Measurements from ENCODE around the gene SPG21.
"Not testable (repeated sequence)": the region's sequence is repeated elsewhere in the genome, so short reads cannot be mapped to it uniquely, and the experiment has no call there.

The SPG21 gene

GRCh38 chr15:64989416-64990167, at the start of gene SPG21:
SPG21 (minus strand) TSS chr15:64989914; CDS start chr15:64983569, 6,345 bp downstream.
- DNase-seq, result peak; percentile 93

GRCh38 chr15:65038836-65039235, 49.1 kb upstream of the SPG21 start:
- DNase-seq, result no peak

GRCh38 chr15:65038428-65038827, 48.7 kb upstream of the SPG21 start:
- no peak for DNase-seq

DNA sequence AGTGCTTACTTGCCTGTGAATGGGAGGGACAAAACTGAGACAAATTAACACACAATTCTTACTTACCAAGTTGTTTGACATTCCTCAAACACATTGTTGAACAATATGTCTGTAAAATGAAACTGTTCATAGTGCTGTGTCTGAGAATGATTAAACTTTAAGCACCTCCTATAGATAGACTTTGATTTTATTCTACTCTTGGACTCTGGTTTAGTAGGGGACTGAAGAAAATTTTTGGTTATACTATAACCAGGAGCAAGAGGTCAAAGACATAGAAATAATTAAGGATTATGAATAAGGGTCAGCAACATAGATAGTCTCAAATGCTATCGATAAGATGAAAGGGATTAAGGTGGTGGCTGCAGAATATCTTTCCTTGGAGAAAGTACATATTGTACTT, 47.6 kb upstream of the SPG21 start:
- no peak for DNase-seq

DNA sequence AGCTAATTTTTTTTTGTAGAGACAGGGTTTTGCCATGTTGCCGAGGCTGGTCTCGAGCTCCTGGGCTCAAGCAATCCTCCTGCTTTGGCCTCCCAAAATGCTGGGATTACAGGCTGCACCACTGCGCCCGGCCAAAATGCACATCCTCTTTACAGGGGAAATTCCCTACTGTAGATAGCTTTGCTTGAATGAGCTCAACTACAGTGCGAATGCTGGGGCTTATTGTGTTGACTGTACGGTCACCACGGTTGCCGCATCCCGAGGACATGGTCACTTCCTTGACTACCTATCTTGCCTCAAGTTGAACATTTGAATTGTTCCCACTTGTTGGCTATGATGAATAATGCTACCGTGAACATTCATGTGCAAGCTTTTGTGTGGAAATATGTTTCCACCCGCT, 45.0 kb upstream of the SPG21 start:
- DNase-seq, result no peak

- peak; percentile 42 for DNase-seq
These were observed 44.0 kb upstream of the SPG21 start for GRCh38 chr15:65033659-65034269.

DNA sequence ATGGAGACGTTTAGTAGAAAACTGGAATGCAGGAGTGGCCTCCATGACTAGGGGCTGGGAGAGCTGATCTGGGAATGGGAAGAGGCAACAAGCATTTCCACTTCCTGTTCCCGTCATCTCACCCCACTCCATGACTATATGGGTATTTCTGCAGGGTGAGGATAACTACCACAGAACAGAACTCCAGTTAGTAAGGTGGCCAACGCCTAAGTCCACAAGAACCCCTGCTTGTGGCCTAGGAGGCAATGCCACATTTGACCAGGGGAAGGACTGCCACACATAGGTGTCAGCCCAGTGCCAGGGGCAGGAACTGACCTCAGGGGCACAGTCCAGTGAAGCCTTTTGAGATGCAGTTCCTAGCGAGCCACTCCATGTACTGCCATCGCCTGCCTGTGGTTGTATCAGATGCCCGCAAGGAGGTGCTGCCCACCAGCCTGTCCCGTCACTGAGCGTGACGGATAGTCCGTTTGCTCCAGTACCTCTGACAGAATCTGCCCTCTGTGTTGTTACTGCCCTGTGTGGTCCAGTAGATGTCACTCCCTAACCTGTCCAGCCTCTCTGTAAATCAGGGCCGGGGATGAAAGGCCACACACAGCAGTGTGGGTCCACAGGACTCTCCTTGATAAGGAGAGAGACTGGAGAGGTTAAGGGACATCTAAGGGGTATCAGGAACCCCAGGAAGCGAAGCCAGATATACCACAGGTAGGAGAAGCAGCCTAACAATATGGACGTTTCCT, 43.3 kb upstream of the SPG21 start:
- DNase-seq, result peak; percentile 60

DNA sequence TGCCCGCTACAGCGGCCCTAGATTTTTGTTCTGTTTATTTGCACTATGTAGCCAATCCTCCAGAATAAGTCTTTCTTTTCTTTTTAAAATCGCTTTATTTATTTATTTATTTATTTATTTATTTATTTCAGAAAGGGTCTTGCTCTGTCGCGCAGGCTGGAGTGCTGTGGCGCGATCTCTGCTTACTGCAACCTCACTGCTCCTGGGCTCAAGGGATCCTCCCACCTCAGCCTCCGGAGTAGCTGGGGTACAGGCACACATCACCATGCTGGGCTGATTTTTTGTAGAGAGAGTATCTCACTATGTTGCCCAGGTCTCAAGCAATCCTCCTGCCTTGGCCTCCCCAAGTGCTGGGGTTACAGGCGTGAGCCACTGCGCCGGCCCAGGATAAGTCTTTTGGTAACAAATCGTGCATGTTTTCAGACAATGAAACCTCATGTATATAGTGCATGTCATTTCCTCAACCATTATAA, 40.1 kb upstream of the SPG21 start:
- DNase-seq, result no peak

DNA sequence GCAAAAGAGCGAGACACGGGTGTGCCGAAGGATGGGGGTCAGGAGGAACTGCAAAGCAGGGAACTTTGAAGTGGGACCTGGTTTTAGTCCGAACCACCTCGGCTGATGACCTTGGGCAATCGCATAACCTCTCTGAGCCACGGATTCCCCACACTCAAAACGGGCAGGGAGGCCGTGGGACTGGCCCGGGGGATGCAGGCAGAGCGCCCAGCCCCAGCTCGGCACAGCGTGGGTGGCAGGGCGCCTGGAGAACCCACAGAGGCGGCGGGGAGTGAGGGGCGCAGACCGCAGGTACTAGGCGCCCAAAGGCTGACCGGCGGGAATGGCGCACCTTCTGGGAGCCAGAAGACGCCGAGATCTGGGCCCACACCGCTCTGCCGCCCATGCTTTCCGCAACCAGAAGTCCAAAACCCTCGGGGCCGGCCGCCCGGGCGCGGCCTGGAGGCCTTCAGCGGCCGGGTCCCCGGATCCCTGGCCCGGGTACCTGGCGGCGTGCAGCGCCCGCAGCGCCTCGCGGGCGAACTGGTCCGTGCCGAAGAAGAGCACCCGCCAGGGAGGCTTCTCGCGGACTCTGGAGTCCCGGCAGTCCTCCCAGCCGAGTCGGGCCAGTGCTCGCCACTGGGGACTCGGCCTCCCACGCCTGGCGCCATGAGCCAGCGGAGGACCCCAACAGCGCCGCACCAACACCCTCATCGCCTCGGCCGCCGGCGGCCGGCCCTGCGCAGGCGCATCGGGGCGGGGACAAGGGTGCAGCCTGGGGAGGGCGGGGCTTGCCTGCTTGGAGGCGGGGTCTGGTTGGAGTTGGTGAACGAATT, 39.4 kb upstream of the SPG21 start, which contains the start of gene MTFMT:
TSS of gene MTFMT (minus strand) at position 719 of the 815 bp plus-strand sequence. CDS start at position 693, 26 bp downstream.
- DNase-seq, result peak; percentile 81

DNA sequence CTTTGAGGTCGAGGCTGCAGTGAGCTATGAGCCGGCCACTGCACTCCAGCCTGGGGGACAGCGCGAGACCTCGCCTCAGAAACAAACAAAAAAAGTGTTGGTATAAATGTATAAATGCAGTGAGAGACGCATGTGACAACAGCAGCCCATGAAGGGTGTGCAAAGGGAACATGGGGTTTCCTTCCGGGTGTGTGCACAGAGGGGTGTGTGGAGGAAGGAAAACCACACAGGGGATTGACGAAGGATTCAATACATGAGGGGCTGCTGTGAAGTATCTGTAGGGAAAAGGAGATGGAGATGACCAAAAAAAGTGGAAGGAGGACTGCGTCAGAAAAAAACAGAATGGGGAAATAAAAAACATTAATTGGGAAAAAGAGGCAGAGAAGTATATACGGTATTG, 38.6 kb upstream of the SPG21 start:
- no peak for DNase-seq

DNA sequence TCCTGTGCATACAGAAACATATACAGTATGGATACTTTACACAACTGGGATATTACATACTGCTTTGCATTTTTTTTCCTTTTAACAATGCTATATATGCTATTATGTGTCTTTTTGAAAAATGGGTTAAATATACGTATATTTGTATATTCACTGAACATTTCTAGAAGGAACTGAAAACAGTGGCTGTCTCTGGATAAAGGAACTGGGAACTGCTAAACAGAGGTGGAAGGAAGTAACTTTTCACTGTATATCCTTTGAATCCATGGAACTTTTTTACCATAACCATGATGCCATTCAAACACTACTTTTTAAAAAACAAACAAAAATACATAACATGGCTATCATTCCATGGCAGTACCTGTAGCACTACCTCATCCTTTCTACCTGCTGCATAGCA, 37.9 kb upstream of the SPG21 start:
- no peak for DNase-seq

- DNase-seq, result no peak
These were observed 37.0 kb upstream of the SPG21 start for GRCh38 chr15:65026756-65027155.

DNA sequence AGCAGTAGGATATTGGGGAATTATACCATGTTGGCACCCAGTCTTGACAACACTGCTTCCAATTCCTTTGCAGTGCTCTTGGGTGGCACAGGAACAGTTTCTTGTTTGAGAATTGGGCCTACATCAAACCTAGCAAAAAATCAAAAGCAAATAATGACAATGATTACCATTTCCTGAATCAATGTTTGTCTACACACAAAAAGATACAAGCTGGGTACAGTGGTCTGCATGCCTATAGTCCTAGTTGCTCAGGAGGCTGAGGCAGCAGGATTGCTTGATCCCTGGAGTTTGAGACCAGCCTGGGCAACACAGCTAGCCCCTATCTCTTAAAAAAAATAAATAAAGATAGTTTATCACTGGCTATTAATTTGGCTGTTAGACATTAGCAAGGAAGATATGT, 31.8 kb upstream of the SPG21 start:
- DNase-seq, result no peak

DNA sequence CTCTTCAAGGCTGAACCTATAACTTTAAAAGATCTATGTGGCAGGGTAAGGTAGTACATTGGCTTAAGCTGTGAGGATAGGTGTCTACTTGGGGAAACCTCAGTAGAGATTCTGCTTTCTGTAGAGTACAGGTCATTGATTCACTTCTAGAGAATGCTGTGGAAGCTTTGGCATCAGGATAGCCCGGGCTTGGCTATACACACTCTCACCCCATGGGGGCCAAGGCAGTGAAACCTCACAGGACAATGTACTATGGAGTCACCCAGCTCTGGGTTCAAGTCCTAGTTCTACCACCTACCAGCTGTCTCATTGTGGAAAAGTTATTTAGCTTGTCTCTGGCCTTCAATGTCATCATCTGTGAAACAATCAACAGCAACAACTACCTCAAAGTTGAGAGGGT, 30.7 kb upstream of the SPG21 start:
- no peak for DNase-seq

DNA sequence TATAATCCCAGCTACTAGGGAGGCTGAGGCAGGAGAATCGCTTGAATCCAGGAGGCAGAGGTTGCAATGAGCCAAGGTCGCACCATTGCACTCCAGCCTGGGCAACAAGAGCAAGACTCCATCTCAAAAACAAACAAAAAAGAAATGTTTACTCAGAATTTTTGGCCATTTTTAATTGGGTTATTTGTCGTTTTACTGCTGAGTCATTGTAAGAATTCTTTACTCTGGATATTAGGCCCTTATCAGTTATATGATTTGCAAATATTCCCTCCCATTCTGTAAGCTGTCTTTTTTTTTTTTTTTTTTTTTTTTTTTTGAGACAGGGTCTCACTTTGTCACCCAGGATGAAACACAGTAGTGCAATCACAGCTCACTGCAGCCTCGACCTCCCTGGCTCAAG, 21.5 kb upstream of the SPG21 start:
- not testable (repeated sequence) for DNase-seq

DNA sequence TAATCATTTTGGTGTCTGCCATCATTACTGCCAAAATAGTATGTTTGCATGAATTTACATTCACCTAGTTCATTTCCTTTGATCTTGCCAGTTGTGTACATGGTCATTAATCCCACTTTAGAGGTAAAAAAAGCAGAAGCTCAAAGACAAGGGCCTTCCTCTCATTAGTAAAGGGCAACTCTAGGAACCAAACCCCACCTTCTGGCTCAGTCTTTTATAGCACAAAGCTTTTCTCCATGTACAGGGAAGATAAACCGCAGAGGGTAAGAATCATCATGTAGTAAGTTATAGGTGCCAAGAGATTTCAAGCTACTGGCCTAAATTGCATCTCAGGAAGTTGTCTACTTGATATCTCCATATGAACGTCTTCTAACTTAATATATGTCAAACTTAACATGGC, 19.3 kb upstream of the SPG21 start:
- DNase-seq, result no peak

DNA sequence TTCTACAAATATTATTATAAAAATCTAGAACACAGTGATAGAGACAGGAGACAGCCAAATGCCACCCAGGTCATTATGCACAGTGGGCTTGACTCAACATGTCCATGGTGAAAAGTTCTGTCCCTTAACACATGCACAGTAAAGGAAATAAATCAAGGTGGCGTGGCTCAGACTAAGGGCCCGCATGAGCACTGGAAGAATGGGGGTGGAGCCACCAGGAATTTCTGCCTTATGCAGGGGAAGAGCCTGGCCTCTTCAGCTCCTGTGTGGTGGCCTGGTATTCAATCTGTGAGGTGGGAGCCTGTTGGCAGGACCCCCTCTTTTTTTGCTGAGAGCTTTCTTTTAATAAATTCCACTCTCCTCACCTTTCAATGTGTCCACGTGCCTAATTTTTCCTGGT, 17.2 kb upstream of the SPG21 start:
- DNase-seq, result no peak

DNA sequence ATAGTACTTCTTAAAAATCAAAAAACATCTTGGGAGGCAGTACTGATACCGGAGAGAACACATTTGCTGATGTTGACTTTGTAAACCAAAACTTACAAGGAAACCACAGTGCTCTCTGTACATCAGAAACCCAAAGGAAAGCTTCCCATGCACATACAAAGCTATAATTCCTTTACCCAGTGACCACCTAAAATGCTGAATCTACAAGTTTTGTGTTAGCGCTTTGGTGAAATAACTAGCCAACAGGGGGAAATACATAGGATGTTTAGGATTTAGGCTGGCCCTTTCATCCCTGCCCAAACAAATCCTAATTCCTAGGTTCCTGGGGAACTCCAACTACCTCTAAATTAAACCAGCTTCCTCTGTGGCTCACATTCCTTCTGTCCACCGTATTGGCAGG, 15.3 kb upstream of the SPG21 start:
- no peak for DNase-seq

DNA sequence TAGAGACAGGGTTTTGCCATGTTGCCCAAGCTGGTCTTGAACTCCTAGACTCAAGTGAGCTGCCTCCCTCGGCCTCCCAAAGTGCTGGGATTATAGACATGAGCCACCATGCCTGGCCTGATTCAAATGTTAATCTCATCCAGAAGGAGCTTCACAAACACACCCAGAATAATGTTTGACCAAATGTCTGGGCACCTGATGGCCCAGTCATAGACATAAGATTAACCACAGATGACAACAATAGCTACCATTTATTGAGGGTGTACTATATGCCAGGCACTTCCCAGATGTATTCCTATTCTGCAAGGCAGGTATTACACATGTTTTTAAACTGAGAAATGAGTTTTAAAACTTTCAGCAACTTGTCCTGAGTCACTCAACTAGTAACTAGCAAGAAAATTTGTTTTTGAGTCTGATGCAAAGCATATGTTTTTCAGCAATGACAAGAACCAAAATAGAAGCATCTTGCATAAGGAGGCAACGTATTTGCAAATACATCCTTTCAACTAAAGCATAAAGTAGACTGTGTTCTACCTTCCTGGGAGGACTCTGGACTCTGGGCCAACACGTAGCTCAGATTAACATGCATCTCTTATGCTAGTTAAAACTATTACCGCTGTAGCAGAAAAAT, 8.1 kb upstream of the SPG21 start:
- DNase-seq, result no peak

- no peak for DNase-seq
These were observed 7.4 kb upstream of the SPG21 start for GRCh38 chr15:64997066-64997465.

GRCh38 chr15:64993290-64993689, 3.6 kb upstream of the SPG21 start:
- no peak for DNase-seq

- no peak for DNase-seq
These were observed 1.9 kb upstream of the SPG21 start for GRCh38 chr15:64991536-64992135.
